ENCODE measurements around the gene ADGRA3.

Gene ADGRA3

DNA sequence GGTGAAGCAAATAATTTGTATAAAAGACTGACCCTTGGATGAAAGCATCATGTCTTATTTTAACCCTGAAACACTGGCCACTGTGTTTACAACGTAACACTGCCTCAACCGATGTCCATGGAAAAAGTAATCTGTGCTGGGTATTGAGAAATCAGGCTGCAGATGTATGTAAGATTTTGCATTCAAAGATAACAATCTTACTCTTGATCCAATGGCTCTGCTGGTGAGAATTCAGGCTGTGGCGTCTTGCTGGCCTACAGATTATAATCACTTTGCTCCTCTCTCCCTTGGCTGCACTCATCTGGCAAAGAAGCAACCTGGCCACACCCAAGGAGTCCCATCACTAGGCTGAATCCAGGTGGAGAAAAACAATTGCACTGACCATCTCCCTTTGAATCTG, 7.5 kb downstream of the ADGRA3 start:
- no peak for DNase-seq (ENCODE audit: low read depth in 2 of 2)

DNA sequence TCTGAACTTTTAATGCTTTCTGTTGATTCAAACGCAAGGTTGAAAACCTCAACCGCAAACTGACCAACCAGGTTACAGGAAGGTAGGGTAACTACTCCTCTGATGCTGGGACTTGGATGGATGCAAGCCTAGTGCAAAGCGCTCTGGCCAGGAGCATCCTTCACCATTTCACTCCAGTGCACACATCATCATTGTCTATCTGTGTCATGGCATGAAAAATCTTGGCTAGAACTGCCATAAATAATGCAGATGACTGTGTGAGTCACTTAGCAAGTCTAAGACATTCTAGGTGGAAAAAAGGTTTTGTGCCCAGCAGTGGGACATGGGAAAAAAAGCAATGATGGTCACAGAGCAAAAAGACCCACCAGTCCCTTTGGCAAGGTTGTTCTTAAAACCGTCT, 10.9 kb downstream of the ADGRA3 start:
- DNase-seq (ENCODE audit: low read depth in 2 of 2), result no peak

DNA sequence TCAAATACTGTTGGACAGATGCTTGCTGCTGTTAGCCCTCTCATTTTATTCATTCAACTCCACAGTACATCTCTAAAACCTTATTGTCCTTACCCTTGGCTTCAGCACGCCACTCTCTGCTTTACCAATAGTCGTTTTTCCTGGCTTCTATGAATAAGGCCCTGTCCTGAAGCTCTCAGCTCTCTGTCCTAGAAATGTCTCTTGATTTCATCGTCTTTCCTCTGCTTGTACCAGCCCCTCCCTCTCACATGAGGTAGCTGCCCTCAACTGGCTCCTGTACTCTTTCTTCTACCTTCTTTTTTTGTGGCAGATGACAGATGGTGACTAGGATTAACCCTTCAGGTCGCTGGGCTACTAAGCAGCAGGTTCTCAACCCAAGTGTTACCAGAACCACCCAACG, 11.4 kb downstream of the ADGRA3 start:
- DNase-seq (ENCODE audit: low read depth in 2 of 2), result no peak

DNA sequence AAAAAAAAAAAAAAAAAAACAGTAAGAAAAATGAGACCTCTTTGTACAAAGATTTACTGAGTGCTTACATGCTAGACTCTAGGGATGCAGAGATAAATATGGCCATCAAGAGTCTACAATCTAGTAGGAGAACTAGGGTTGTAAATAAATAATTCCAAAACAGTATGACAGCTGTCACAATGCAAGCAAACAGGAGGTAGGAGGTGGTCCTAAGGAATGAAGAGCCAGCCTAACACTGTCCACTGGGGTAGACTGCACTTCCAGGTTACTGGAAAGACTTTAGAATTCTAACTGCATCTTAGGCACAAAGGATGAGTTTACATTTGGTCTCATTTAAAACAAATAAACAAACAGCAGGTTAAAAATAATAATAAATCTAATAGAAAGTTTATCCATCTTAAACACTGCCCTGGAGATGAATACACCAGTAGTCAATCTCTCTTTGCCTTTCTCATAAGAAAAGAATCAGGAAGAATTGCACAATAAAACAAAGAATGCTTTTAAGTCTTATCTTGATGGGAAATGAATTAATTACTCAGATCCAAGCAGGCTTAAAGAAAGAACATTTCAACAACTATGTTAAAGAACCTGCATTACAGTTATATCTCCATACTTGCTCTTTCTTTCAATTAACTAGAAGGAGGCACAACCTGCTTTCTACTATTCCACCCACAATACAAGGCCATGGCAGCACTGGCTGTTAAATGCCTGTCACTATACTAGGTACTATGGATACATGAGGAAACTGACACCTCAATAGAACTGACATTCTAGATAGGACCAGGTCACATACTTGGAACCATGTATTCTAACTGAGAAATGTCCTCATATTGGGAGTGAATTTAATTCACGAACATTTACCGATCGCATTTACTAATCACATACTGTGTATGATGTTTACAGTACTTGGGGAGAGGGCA, 12.7 kb downstream of the ADGRA3 start:
- DNase-seq (ENCODE audit: low read depth in 2 of 2), result no peak

DNA sequence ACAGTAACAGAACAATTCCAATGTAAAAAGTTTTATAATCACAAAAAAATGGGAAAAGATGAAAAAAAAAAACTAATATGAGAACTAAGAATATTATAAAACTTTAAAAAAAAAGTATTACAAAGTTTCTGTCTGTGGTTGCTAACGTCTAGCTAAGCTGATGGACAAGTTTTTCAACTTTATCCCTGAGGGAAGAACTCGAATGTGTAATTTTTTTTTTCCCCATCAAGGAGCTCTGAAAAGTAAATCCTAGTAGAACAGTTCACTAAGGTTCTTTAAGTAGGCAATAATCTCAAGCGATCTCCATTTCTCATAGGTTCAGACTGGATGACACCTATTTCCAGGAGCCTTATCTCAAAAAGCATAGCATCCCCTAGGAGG, 14.2 kb downstream of the ADGRA3 start:
- DNase-seq (ENCODE audit: low read depth in 2 of 2), result no peak

DNA sequence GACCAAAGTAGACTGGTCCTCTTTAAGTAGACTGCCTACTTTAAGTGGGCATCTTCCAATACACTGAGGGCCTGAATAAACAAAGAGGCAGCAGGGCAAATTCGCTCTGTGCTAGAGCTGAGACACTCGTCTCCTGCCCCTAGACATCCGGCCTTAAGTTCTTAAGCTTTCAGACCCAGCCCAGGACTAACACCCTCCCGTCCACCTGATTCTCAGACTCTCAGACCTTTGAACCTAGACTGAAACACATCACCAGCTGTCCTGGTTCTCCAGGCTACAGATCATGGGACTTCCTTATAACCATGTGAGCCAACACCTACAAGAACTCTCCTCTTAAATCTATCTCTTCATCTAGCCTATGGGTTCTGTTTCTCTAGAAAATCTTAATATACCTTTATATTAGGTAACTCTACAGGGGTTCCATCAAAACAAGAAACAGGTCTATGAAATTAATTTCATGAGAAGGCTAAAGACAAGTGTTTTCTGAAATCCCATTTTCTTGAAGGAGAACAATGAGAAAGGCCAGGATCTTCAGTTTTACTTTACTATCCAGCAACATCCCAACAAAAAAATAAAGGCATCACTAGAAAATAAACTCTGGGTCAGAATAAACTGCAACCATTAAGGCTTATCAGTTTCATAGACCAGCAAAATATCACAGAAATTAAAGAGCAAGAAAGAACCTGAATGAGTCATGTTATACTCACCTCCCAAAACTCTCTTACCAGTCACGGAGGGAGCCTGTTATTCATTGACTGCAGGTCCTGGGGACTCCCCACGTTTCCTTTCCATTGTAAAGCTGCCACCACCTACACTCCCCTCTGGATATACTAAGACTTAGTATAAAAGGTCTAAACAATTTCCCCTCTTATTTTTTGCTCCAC, 14.8 kb downstream of the ADGRA3 start:
- no peak for DNase-seq (ENCODE audit: low read depth in 2 of 2)

DNA sequence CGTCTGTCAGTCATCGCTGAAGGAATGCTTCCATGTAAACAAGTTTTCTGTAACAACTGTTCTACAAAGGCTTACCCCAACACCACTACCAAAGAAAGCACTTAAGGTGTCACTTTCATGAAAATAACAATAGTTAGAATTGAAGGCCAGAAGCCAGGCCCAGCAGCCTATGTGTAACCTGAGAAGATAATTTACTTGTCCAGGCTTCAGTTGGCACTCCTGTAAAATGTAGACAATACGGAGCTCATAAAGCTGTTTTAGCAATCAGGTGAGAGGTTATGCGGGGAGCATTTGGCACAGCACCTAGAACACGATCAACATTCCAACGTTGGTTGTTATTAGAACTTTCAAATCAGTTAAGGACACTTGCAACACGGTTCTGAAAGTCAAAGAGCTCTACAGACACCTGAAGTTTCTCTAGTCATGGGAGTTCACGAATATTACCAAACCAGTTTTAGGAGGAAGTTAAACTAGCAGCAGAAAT, 15.7 kb downstream of the ADGRA3 start:
- no peak for DNase-seq (ENCODE audit: low read depth in 2 of 2)

DNA sequence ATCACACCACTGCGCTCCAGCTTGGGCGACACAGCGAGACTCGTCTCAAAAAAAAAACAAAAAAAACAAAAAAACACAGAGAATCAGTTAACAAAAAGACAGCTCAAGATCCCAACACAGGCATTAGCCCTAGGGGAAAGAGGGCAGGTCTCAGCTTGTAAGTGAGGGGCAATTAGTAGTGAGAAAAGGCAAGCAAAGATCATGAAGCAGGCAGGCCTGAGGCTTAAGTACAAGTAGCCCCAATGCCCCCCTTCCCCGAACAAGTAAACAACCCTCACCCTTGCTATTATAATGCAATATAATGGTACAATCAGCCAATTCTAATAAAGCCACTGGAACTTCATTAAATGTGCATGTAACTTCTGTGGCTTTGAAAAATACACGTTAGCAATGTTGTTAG, 17.0 kb downstream of the ADGRA3 start:
- no peak for DNase-seq (ENCODE audit: low read depth in 2 of 2)

DNA sequence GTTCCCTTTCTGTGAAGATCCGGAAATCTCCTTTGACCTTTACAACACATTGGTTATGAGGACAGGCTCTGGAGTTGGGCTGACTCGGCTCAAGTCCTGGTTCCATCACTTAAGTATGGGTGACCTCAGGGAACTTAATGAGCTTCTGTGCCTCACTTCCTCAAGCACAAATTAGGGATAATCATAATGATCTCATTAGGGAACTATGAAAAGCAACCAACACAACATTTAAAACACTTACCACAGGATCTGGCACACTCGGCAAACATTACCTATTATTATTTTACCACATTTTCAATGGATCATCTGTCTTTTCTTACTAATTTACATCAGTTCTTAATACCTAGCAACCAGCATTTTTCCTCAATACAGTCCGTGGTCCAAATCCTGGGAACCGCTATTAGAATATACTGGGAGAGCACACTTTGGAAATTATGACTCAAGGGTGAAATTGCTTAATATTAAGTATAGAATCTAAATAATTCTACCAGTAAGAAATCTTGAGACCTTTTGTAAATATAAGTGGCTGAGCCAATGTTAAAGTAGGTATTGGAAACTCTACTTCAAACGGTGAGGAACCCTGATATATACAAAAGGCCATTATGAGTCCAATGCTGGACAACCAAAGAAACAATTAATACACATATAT, 19.6 kb downstream of the ADGRA3 start:
- DNase-seq (ENCODE audit: low read depth in 2 of 2), result no peak

DNA sequence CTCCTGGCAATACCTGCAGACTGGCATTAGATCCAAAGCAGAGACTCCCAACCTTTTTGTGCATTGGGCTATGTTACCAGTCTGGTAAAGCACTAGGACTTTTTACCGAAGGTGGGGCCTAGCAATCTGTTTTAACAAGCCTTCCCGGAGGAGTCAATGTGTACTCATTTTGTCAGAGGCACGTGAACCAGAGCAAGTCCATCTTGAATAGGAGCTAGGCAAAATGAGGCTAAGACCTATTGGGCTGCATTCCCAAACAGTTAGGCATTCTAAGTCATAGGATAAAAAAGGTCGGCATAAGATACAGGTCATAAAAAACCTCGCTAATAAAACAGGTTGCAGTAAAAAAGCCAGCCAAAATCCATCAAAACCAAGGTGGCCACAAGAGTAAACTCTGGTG, 22.3 kb downstream of the ADGRA3 start:
- no peak for DNase-seq (ENCODE audit: low read depth in 2 of 2)

DNA sequence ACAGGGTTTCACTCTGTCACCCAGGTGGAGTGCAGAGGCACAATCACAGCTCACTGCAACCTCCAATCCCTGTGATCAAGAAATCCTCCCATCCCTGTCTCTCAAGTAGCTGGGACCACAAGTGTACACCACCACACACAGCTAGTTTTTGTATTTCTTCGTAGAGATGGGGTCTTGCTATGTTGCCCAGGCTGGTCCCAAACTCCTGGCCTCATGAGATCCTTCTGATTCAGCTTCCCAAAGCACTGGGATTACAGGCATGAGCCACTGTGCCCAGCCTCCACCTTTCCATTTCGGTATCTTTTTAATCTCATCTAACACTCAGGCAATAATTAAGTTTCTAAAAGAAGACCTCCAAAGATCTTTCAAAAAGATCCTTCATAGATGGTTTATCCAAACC, 22.9 kb downstream of the ADGRA3 start:
- DNase-seq (ENCODE audit: low read depth in 2 of 2), result no peak

DNA sequence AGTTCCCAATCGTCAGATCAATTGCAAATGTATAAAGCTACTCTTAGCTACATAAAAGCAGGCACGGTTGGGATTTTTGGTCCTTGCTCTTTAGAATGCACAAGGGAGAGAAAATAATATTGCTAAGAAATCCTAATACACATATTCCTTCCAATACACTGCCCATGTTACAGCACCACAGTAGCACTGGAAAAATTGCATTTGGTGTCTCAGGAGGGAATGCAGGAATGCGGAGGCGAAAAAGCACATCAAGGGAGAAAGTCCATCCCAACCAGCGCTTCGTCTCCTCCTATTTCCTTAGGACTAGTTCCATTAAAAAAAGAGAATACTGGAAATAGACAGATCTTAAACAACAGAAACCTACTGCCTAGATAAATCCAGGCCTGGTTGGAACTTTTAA, 23.9 kb downstream of the ADGRA3 start:
- no peak for DNase-seq (ENCODE audit: low read depth in 2 of 2)

DNA sequence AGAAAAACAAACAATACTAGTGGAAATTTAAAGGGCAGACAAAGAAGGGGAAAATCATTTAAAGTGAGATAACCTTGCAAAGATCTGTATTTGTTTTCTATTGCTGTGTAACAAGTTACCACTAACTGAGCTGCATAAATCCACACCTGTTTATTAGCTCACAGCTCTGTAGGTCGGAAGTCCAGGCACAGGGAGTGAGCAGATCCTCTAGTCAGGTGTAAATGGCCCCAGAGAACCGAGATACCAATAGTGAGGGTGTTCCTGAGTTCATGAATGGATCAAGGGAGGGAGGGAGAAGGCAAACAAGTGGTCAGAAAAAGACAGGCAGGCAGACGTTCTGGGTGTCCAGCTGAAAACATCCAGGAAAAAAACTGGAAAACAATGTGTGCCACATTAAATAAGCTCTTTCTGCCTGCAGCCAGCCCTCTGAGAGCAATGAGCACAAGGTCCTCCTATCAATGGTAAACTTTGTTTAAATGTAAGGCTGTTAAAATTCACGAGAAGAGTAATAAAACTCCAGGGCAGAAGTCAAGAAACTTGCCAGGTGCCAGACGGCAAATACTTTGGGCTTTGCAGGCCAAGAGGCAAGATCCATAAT, 25.0 kb downstream of the ADGRA3 start:
- DNase-seq (ENCODE audit: low read depth in 2 of 2), result no peak

DNA sequence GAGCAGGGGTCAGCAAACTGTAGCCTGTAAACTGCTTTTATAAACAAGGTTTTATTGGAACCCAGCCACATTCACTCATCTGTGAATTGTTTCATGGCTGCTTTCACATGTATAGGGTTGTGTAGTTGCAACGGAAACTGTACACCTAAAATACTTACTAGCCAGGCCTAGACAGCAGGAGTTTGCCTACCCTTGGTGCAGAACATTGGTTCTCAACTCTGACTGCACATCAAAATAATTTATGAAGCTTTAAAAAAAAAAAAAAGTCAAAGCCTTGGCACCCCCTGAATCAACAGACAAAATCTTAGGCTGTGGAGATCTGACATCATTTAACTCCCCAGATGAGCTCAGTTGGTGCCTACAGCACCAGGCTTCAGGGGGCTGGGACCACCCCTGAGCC, 27.8 kb downstream of the ADGRA3 start:
- DNase-seq (ENCODE audit: low read depth in 2 of 2), result no peak

DNA sequence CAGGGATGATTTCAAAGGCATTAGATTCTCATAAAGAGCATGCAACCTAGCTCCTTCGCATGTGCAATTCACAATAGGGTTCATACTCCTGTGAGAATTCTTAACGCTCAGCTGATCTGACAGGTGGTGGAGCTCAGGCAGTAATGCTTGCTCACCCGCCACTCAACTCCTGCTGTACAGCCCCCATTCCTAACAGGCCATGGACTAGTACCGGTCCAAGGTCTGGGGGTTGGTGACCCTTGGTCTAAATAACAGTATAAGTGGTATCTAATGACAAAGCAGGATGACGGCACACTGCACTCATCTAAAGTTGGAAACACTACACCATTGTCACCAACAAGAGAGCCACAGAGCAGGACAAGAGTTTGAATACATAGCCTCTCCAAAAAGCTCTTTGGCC, 28.5 kb downstream of the ADGRA3 start:
- DNase-seq (ENCODE audit: low read depth in 2 of 2), result no peak

DNA sequence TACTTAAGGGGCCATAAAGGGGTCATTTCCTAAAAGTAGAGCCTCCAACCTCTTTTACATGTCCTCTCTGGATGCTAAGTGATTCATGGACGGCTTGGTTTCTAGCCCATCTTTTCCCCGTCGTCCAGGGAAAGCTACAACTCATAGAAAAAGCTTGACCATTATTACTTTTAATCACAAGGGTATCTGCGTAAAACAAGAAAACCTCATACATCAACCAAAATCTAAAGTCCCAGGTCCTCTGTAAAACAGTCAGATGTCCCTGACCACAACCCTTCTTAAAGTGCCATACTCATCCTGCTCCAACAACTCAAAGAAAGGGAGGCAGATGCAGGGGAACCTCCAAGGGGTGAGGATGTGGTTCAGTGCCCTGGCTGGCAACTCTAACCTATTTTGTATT, 29.6 kb downstream of the ADGRA3 start:
- no peak for DNase-seq (ENCODE audit: low read depth in 2 of 2)

DNA sequence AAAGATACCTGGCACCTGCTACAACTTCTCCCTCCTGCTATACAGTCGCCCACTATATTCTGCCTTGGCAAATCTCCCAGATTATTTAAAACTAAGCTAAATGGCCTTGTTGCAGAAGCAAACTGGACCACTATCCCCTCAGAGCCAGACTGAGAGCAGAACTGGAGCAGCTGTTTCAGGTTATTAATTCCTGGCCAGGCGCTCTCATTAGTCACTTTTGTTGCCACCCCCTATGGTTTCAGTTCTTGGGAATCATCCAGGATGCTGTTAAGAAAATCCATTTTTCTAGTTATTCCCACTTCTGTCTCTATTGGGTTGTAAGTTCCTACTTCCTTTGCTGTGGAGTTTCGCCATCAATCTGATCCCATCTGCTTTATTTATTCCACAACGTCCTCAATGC, 30.1 kb downstream of the ADGRA3 start:
- no peak for DNase-seq (ENCODE audit: low read depth in 2 of 2)

DNA sequence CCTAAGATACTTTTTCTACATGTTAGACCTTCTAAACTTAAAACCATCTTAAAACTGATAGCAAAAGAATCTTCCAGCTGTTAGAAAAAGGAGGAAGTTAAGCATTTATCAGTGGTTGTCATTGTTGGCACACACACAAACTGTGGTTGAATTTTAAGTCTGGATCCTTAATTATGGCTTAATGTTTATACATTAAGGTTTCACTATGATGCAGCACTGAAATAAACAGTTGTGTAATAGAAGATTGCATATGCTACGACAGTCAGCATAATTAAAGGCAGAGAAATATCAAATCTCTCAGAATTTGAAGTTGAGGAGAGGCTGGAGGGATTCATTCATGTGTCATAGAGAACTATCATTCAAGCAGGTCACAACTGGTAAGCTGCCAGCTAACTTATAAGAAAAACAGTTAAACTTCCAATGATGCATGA, 32.3 kb downstream of the ADGRA3 start:
- DNase-seq (ENCODE audit: low read depth in 2 of 2), result no peak

DNA sequence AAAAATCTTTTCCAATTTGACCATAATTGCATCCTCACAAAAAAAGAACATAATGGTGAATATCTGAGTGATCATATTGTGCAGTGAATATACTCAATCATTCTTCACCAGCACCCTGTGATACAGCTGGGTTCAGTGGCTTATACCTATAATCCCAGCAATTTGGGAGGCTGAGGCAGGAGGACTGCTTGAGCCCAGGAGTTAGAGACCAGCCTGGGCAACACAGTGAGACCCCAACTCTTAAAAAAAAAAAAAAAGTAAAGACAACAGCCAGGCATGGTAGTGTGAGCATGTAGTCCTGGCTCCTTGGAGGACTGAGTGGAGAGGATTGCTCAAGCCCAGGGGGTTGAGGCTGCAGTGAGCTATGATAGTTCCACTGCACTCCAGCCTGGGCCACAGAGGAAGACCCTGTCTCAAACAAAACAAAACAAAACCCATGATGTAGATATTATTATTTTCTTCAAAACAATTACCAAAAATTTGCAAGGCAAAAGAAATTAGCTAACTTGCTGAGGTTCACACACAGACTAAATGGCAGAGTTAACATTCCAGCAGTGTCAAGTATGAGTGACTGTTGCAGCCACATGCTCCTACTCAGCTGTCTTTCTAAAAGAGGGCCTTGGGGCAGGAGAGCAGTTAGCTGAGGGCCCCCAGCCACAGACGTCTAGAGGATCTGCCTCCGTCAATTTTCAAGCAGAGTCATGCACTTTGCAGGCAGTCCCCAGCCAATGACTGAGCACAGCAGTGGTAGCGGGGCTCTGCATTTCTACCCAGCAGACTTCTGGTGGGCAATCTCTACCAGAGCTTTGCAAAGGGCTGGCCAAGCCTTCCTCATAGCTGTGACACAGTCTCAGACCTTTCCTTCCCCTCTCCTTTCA, 33.4 kb downstream of the ADGRA3 start:
- no peak for DNase-seq (ENCODE audit: low read depth in 2 of 2)

DNA sequence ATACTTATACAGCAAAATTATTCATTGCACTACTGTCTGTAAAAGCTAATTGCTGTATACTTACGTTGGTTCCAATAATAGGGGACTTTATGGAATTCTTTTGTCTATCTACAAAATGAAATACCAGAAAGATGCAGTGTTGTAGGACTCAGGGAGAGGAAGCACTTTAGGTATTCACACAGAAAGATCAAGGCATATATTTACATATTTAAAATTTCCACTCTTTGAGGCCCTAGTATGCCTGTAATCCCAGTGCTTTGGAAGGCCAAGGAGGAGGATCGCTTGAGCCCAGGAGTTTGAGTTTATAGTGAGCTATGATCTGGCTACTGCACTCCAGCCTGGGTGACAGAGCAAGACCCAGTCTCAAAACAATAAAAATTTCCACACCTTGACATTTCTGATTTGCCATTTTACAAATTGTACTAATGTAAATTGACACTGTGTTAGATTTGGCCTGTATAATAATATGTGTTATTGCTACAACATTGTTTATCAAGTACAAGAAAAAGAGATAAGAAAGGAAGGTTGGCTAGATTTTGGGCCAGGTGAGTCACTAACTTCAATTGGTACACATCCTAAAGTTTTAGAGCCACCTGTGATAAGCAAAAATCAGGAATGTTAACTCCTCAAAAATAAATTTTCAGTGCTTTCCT, 35.1 kb downstream of the ADGRA3 start:
- DNase-seq (ENCODE audit: low read depth in 2 of 2), result no peak
